ENCODE data around the gene CLSTN2.

The CLSTN2 gene

GRCh38 chr3:140532793-140533330, 597.9 kb downstream of the CLSTN2 start:
- H3K79me2 ChIP-seq (ENCODE audit: low read length), result no peaks in the 10 kb centered on the region
- no peaks in the 10 kb centered on the region for H3K4me1 ChIP-seq (ENCODE audit: low read length)
- no peaks in the 10 kb centered on the region for H3K36me3 ChIP-seq (replicated peaks; ENCODE audit: insufficient read depth, low read length)
- no peaks in the 10 kb centered on the region for H3K9me2 ChIP-seq (replicated peaks; ENCODE audit: insufficient read depth, low read length)
- TF ChIP-seq, protein P1, sequence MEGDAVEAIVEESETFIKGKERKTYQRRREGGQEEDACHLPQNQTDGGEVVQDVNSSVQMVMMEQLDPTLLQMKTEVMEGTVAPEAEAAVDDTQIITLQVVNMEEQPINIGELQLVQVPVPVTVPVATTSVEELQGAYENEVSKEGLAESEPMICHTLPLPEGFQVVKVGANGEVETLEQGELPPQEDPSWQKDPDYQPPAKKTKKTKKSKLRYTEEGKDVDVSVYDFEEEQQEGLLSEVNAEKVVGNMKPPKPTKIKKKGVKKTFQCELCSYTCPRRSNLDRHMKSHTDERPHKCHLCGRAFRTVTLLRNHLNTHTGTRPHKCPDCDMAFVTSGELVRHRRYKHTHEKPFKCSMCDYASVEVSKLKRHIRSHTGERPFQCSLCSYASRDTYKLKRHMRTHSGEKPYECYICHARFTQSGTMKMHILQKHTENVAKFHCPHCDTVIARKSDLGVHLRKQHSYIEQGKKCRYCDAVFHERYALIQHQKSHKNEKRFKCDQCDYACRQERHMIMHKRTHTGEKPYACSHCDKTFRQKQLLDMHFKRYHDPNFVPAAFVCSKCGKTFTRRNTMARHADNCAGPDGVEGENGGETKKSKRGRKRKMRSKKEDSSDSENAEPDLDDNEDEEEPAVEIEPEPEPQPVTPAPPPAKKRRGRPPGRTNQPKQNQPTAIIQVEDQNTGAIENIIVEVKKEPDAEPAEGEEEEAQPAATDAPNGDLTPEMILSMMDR (IDR thresholded peaks at IDR 0.05; ENCODE audit: low read length), result no peak
- TF ChIP-seq EZH2 (optimal IDR thresholded peaks at IDR 0.05; ENCODE audit: low read depth, low read length) (no peak), EZH2phosphoT487 (IDR thresholded peaks at IDR 0.05; ENCODE audit: low read length) (no peak)
- H3K27ac ChIP-seq (ENCODE audit: low read length), result no peak overlapping the region
- H3K27me3 ChIP-seq (replicated peaks; ENCODE audit: insufficient read depth, low read length), result no peaks in the 10 kb centered on the region
- no peak for DNase-seq
- no peaks in the 10 kb centered on the region for H3K9me3 ChIP-seq (replicated peaks; ENCODE audit: insufficient read depth, low read length)
- no peak overlapping the region for H2AFZ ChIP-seq (ENCODE audit: low read length)
- no peak overlapping the region for H3K9ac ChIP-seq (ENCODE audit: low read length)
- no peak overlapping the region for H3K4me3 ChIP-seq (ENCODE audit: low read length)
- H3K4me2 ChIP-seq (ENCODE audit: low read depth, low read length), result no peak overlapping the region
- H3F3A ChIP-seq (ENCODE audit: insufficient read depth, low read length), result no peaks in the 10 kb centered on the region
- no peaks in the 10 kb centered on the region for H4K20me1 ChIP-seq (ENCODE audit: insufficient read depth, low read length)

GRCh38 chr3:140536926-140537726, 602.1 kb downstream of the CLSTN2 start:
- Histone ChIP-seq H3K36me3 (replicated peaks; ENCODE audit: insufficient read depth, low read length) (no peaks in the 10 kb centered on the region), H3K79me2 (ENCODE audit: low read length) (no peaks in the 10 kb centered on the region), H3K4me1 (ENCODE audit: low read length) (no peaks in the 10 kb centered on the region), H3F3A (ENCODE audit: insufficient read depth, low read length) (no peaks in the 10 kb centered on the region), H3K9me2 (replicated peaks; ENCODE audit: insufficient read depth, low read length) (no peaks in the 10 kb centered on the region), H4K20me1 (ENCODE audit: insufficient read depth, low read length) (no peaks in the 10 kb centered on the region), H3K4me2 (ENCODE audit: low read depth, low read length) (no peak overlapping the region), H3K4me3 (ENCODE audit: low read length) (no peak overlapping the region), H3K9me3 (replicated peaks; ENCODE audit: insufficient read depth, low read length) (no peaks in the 10 kb centered on the region), H3K9ac (ENCODE audit: low read length) (no peak overlapping the region), H2AFZ (ENCODE audit: low read length) (no peak overlapping the region), H3K27ac (ENCODE audit: low read length) (no peak overlapping the region), H3K27me3 (replicated peaks; ENCODE audit: insufficient read depth, low read length) (no peaks in the 10 kb centered on the region)
- TF ChIP-seq EZH2phosphoT487 (IDR thresholded peaks at IDR 0.05; ENCODE audit: low read length) (no peak), EZH2 (optimal IDR thresholded peaks at IDR 0.05; ENCODE audit: low read depth, low read length) (no peak)
- TF ChIP-seq, protein P1 (IDR thresholded peaks at IDR 0.05; ENCODE audit: low read length), result no peak
- no peak for DNase-seq

DNA sequence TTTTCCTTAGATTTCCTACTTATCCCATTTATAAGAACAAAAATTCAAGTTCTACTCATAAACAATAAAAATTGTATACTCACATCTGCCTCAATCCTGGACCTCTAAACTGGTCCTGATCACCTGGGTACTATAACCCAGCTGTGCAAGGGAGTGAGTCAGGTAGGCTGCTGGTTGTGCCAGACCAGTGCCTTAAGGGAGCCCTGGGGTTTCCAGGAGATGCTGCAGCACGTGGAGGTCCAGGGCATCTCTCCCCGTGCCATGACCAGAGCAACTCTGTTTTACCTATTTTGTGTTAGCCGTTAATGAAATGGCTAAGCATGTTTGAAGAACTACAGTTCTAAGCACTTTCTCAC, 602.7 kb downstream of the CLSTN2 start:
- Histone ChIP-seq H3K4me1 (ENCODE audit: low read length) (no peaks in the 10 kb centered on the region), H3K27ac (ENCODE audit: low read length) (no peak overlapping the region), H3K4me3 (ENCODE audit: low read length) (no peak overlapping the region), H3K36me3 (replicated peaks; ENCODE audit: insufficient read depth, low read length) (no peaks in the 10 kb centered on the region), H3K9me3 (replicated peaks; ENCODE audit: insufficient read depth, low read length) (no peaks in the 10 kb centered on the region), H3K4me2 (ENCODE audit: low read depth, low read length) (no peak overlapping the region), H2AFZ (ENCODE audit: low read length) (no peak overlapping the region), H3F3A (ENCODE audit: insufficient read depth, low read length) (no peaks in the 10 kb centered on the region), H3K9ac (ENCODE audit: low read length) (no peak overlapping the region), H4K20me1 (ENCODE audit: insufficient read depth, low read length) (no peaks in the 10 kb centered on the region), H3K9me2 (replicated peaks; ENCODE audit: insufficient read depth, low read length) (no peaks in the 10 kb centered on the region), H3K79me2 (ENCODE audit: low read length) (no peaks in the 10 kb centered on the region), H3K27me3 (replicated peaks; ENCODE audit: insufficient read depth, low read length) (no peaks in the 10 kb centered on the region)
- TF ChIP-seq EZH2phosphoT487 (IDR thresholded peaks at IDR 0.05; ENCODE audit: low read length), result no peak
- no peak for TF ChIP-seq EZH2 (optimal IDR thresholded peaks at IDR 0.05; ENCODE audit: low read depth, low read length)
- TF ChIP-seq, protein P1 (IDR thresholded peaks at IDR 0.05; ENCODE audit: low read length), result no peak
- DNase-seq, result no peak

Data from MM.1S (cell line).